HEK293 (cell line): ENCODE data around the gene SEC24C.

Experiments
- CTCF ChIA-PET: fragments of 350-600 bp; formaldehyde crosslinking; extraction: SDS; loops from one replicate; lab custom pipeline; 2021; ENCODE audit warnings: antibody characterized with exemption; lab: Yijun Ruan, JAX
- POLR2A ChIA-PET: fragments of 300-600 bp; formaldehyde crosslinking; extraction: SDS; loops from one replicate; lab custom pipeline; 2020; ENCODE audit warnings: antibody characterized with exemption, inconsistent platforms; lab: Yijun Ruan, JAX
- H3K27ac ChIP-seq: fragments of 200-500 bp; sonication (Bioruptor generic); 2 replicates; pipeline ENCODE4 v1.5.1; 2014; ENCODE audit warnings: low read depth, low read length, control low read depth, inconsistent platforms; ENCODE audit errors: extremely low read depth
- H3K36me3 ChIP-seq, 2 experiments: fragments of 200-500 bp in 1 of 2; sonication (Bioruptor generic) in 1 of 2; 1 replicate in 1 of 2; 2 replicates in 1 of 2; pipeline ENCODE4 v1.5.1; 2014 to 2017; ENCODE audit warnings: inconsistent platforms in 2 of 2, low read length in 2 of 2; ENCODE audit not compliant: control insufficient read depth in 2 of 2, insufficient read depth in 1 of 2
- H3K4me1 ChIP-seq: fragments of 200-500 bp; sonication (Bioruptor generic); 2 replicates; pipeline ENCODE4 v1.5.1; 2014; ENCODE audit warnings: mild to moderate bottlenecking, low read length, inconsistent platforms; ENCODE audit not compliant: control insufficient read depth, insufficient read depth
- H3K4me3 ChIP-seq: 2 replicates; pipeline ENCODE4 v1.5.1; 2011; ENCODE audit warnings: low read depth, mild to moderate bottlenecking, control low read depth, low read length, moderate library complexity
- H3K9me3 ChIP-seq: fragments of 200-500 bp; sonication (Bioruptor generic); 2 replicates; pipeline ENCODE4 v1.5.1; 2014; ENCODE audit warnings: low read depth, low read length, inconsistent platforms; ENCODE audit not compliant: control insufficient read depth, insufficient read depth
- ZBTB11 ChIP-seq: fragments of 450-650 bp; formaldehyde crosslinking; conservative IDR thresholded peaks from 2 replicates; pipeline ENCODE4 v1.5.1; 2016; ENCODE audit warnings: low read depth, missing biosample characterization, missing genetic modification characterization
- ZBTB26 ChIP-seq: fragments of 450-650 bp; formaldehyde crosslinking; optimal IDR thresholded peaks from 2 replicates; pipeline ENCODE3; 2016; ENCODE audit warnings: missing biosample characterization, mild to moderate bottlenecking, missing genetic modification characterization
- ZFP37 ChIP-seq: fragments of 450-650 bp; formaldehyde crosslinking; IDR thresholded peaks from 2 replicates; pipeline ENCODE4 v1.5.1; 2016; ENCODE audit warnings: missing biosample characterization, missing genetic modification characterization
- ZNF10 ChIP-seq: fragments of 450-650 bp; formaldehyde crosslinking; IDR thresholded peaks from 2 replicates; pipeline ENCODE4 v1.5.1; 2017; ENCODE audit warnings: missing biosample characterization, missing genetic modification characterization
- ZNF140 ChIP-seq: fragments of 450-650 bp; formaldehyde crosslinking; IDR thresholded peaks from 2 replicates; pipeline ENCODE4 v1.5.1; 2016; ENCODE audit warnings: missing biosample characterization, missing genetic modification characterization
- ZNF16 ChIP-seq: fragments of 450-650 bp; formaldehyde crosslinking; IDR thresholded peaks from 2 replicates; pipeline ENCODE4 v1.5.1; 2016; ENCODE audit warnings: low read depth, missing biosample characterization, missing genetic modification characterization
- ZNF248 ChIP-seq: fragments of 450-650 bp; formaldehyde crosslinking; IDR thresholded peaks from 2 replicates; pipeline ENCODE4 v1.5.1; 2017; ENCODE audit warnings: missing biosample characterization, missing genetic modification characterization
- ZNF354C ChIP-seq: fragments of 450-650 bp; formaldehyde crosslinking; IDR thresholded peaks from 2 replicates; pipeline ENCODE4 v1.5.1; 2016; ENCODE audit warnings: missing biosample characterization, missing genetic modification characterization, low read depth, borderline replicate concordance
- ZNF362 ChIP-seq: fragments of 450-650 bp; formaldehyde crosslinking; IDR thresholded peaks from 2 replicates; pipeline ENCODE4 v1.5.1; 2016; ENCODE audit warnings: missing biosample characterization, missing genetic modification characterization
- ZNF518A ChIP-seq: fragments of 450-650 bp; formaldehyde crosslinking; conservative IDR thresholded peaks from 2 replicates; pipeline ENCODE4 v1.5.1; 2016; ENCODE audit warnings: low read depth, missing biosample characterization, missing genetic modification characterization
- ZNF629 ChIP-seq: fragments of 450-650 bp; formaldehyde crosslinking; IDR thresholded peaks from 2 replicates; pipeline ENCODE4 v1.5.1; 2017; ENCODE audit warnings: missing biosample characterization, missing genetic modification characterization
- ZNF654 ChIP-seq: fragments of 450-650 bp; formaldehyde crosslinking; IDR thresholded peaks from 2 replicates; pipeline ENCODE4 v1.5.1; 2016; ENCODE audit warnings: low read depth, missing biosample characterization, missing genetic modification characterization
- ZNF664 ChIP-seq: fragments of 450-650 bp; formaldehyde crosslinking; IDR thresholded peaks from 2 replicates; pipeline ENCODE4 v1.5.1; 2016; ENCODE audit warnings: missing biosample characterization, missing genetic modification characterization
- ZNF670 ChIP-seq: fragments of 450-650 bp; formaldehyde crosslinking; IDR thresholded peaks from 2 replicates; pipeline ENCODE4 v1.5.1; 2016; ENCODE audit warnings: missing biosample characterization, missing genetic modification characterization, low read depth
- ZNF768 ChIP-seq: fragments of 450-650 bp; formaldehyde crosslinking; IDR thresholded peaks from 2 replicates; pipeline ENCODE4 v1.5.1; 2018; ENCODE audit warnings: missing biosample characterization, mild to moderate bottlenecking, missing genetic modification characterization
- ZNF830 ChIP-seq: fragments of 450-650 bp; IDR thresholded peaks from 2 replicates; pipeline ENCODE4 v1.5.0; 2018; ENCODE audit warnings: missing biosample characterization, missing genetic modification characterization, low read depth, mild to moderate bottlenecking, moderate library complexity

Gene SEC24C

GRCh38 chr10:73790886-73791625, 46.9 kb downstream of the SEC24C start (continued):
- no peak for TF ChIP-seq ZNF518A (tag by site-specific recombination)
- no peak for TF ChIP-seq ZFP37 (tag by site-specific recombination)

- TF ChIP-seq ZNF629 (tag by site-specific recombination) (no peak), ZNF768 (tag by site-specific recombination) (no peak), ZNF248 (tag by site-specific recombination) (no peak), ZNF140 (no peak), ZNF354C (no peak), ZNF664 (tag by site-specific recombination) (no peak), ZNF830 (no peak), ZBTB26 (no peak), ZNF10 (no peak), ZNF16 (tag by site-specific recombination) (no peak), ZNF362 (tag by site-specific recombination) (no peak), ZNF670 (no peak), ZNF654 (tag by site-specific recombination) (no peak), ZBTB11 (no peak)
- POLR2A ChIA-PET = no interaction called here
- Histone ChIP-seq H3K9me3 (no peaks in the 10 kb centered on the region), H3K36me3 (peaks cover 16 to 91% of the 10 kb centered on the region in 2 experiments), H3K27ac (no peak overlapping the region), H3K4me1 (no peaks in the 10 kb centered on the region), H3K4me3 (no peak overlapping the region)
- CTCF ChIA-PET = no interaction called here
These were observed 47.8 kb downstream of the SEC24C start for GRCh38 chr10:73791871-73792400.
